ENCODE measurements around the gene SEPTIN8.
"Not testable (repeated sequence)": the region's sequence is repeated elsewhere in the genome, so short reads cannot be mapped to it uniquely, and the experiment has no call there.

Gene SEPTIN8

DNA sequence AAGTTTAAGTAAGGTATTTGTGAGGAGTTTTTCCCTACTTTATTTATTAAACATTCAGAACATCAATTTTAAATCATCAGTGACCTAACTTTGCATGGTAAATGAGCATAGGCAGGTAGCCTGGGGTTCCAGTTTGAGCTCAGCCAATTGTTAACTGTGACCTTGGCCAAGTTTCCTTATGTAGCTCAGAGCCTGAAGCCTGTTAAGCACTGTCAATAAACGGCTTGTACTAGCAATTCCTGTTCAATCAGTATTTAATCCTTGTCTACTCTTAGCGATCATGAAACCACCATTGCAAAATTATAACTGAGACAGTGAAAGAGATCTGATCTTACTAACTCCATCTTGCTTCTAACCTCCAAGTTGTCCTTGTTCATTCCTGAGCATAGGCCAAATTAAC is 31.4 kb upstream of the SEPTIN8 start:
- Histone ChIP-seq H4K20me1 (ENCODE audit: low read depth, low read length) (no peaks in the 10 kb centered on the region), H2AFZ (ENCODE audit: low read depth, low read length, severe bottlenecking) (no peak overlapping the region), H3K9me3 (ENCODE audit: insufficient read depth, low read length) (no peaks in the 10 kb centered on the region), H3K27me3 (ENCODE audit: low read length) (no peaks in the 10 kb centered on the region), H3K4me2 (ENCODE audit: low read depth, low read length, poor library complexity, severe bottlenecking) (no peak overlapping the region), H3K36me3 (ENCODE audit: low read length) (no peaks in the 10 kb centered on the region), H3K9me2 (replicated peaks; ENCODE audit: insufficient read depth, low read length) (no peaks in the 10 kb centered on the region), H3F3A (ENCODE audit: insufficient read depth) (no peaks in the 10 kb centered on the region), H3K4me3 (ENCODE audit: insufficient read depth, low read length, poor library complexity, severe bottlenecking) (no peak overlapping the region), H3K9ac (ENCODE audit: low read length) (no peak overlapping the region), H3K79me2 (ENCODE audit: insufficient read depth, low read length) (no peaks in the 10 kb centered on the region), H3K27ac (ENCODE audit: low read depth, low read length) (no peak overlapping the region)
- TF ChIP-seq EZH2phosphoT487 (conservative IDR thresholded peaks at IDR 0.05; ENCODE audit: low read length): no peak
- TF ChIP-seq CTCF (IDR thresholded peaks at IDR 0.05; ENCODE audit: insufficient read depth, low read length, poor library complexity, severe bottlenecking): no peak

- Histone ChIP-seq H3K27ac (ENCODE audit: low read depth, low read length) (no peak overlapping the region), H4K20me1 (ENCODE audit: low read depth, low read length) (no peaks in the 10 kb centered on the region), H3K36me3 (ENCODE audit: low read length) (no peaks in the 10 kb centered on the region), H3K9me2 (replicated peaks; ENCODE audit: insufficient read depth, low read length) (no peaks in the 10 kb centered on the region), H3K27me3 (ENCODE audit: low read length) (no peaks in the 10 kb centered on the region), H3K4me2 (ENCODE audit: low read depth, low read length, poor library complexity, severe bottlenecking) (no peak overlapping the region), H3K4me3 (ENCODE audit: insufficient read depth, low read length, poor library complexity, severe bottlenecking) (no peak overlapping the region), H3K9ac (ENCODE audit: low read length) (no peak overlapping the region), H3K79me2 (ENCODE audit: insufficient read depth, low read length) (no peaks in the 10 kb centered on the region), H2AFZ (ENCODE audit: low read depth, low read length, severe bottlenecking) (no peak overlapping the region), H3K9me3 (ENCODE audit: insufficient read depth, low read length) (no peaks in the 10 kb centered on the region), H3F3A (ENCODE audit: insufficient read depth) (no peaks in the 10 kb centered on the region)
- TF ChIP-seq CTCF (IDR thresholded peaks at IDR 0.05; ENCODE audit: insufficient read depth, low read length, poor library complexity, severe bottlenecking): no peak
- no peak for TF ChIP-seq EZH2phosphoT487 (conservative IDR thresholded peaks at IDR 0.05; ENCODE audit: low read length)
Observed at GRCh38 chr5:132807163-132807838, 30.3 kb upstream of the SEPTIN8 start.

GRCh38 chr5:132806804-132807162 is 29.7 kb upstream of the SEPTIN8 start:
- not testable (repeated sequence) for H3K9me3 ChIP-seq (ENCODE audit: insufficient read depth, low read length); H3K9ac ChIP-seq (ENCODE audit: low read length); H2AFZ ChIP-seq (ENCODE audit: low read depth, low read length, severe bottlenecking); H3K36me3 ChIP-seq (ENCODE audit: low read length); H3K4me3 ChIP-seq (ENCODE audit: insufficient read depth, low read length, poor library complexity, severe bottlenecking); H4K20me1 ChIP-seq (ENCODE audit: low read depth, low read length); H3K9me2 ChIP-seq (replicated peaks; ENCODE audit: insufficient read depth, low read length); H3F3A ChIP-seq (ENCODE audit: insufficient read depth); H3K79me2 ChIP-seq (ENCODE audit: insufficient read depth, low read length); H3K4me2 ChIP-seq (ENCODE audit: low read depth, low read length, poor library complexity, severe bottlenecking); H3K27me3 ChIP-seq (ENCODE audit: low read length); H3K27ac ChIP-seq (ENCODE audit: low read depth, low read length)

DNA sequence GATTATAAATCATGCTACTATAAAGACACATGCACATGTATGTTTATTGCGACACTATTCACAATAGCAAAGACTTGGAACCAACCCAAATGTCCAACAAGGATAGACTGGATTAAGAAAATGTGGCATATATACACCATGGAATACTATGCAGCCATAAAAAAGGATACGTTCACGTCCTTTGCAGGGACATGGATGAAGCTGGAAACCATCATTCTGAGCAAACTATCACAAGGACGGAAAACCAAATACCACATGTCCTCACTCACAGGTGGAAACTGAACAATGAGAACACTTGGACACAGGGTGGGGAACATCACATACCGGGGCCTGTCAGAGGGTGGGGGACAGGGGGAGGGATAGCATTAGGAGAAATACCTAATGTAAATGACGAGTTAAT is 28.8 kb upstream of the SEPTIN8 start:
- H3F3A ChIP-seq (ENCODE audit: insufficient read depth); H3K9me3 ChIP-seq (ENCODE audit: insufficient read depth, low read length); H3K36me3 ChIP-seq (ENCODE audit: low read length); H3K4me3 ChIP-seq (ENCODE audit: insufficient read depth, low read length, poor library complexity, severe bottlenecking); H3K79me2 ChIP-seq (ENCODE audit: insufficient read depth, low read length); H3K27me3 ChIP-seq (ENCODE audit: low read length); H3K4me2 ChIP-seq (ENCODE audit: low read depth, low read length, poor library complexity, severe bottlenecking); H2AFZ ChIP-seq (ENCODE audit: low read depth, low read length, severe bottlenecking); H3K9ac ChIP-seq (ENCODE audit: low read length); H4K20me1 ChIP-seq (ENCODE audit: low read depth, low read length); H3K27ac ChIP-seq (ENCODE audit: low read depth, low read length); H3K9me2 ChIP-seq (replicated peaks; ENCODE audit: insufficient read depth, low read length): not testable (repeated sequence)

DNA sequence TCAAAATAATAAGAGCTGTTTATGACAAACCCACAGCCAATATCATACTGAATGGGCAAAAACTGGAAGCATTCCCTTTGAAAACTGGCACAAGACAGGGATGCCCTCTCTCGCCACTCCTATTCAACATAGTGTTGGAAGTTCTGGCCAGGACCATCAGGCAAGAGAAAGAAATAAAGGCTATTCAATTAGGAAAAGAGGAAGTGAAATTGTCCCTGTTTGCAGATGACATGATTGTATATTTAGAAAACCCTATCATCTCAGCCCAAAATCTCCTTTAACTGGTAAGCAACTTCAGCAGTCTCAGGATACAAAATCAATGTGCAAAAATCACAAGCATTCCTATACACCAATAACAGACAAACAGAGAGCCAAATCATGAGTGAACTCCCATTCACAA is 27.2 kb upstream of the SEPTIN8 start:
- not testable (repeated sequence) for H3K9me2 ChIP-seq (replicated peaks; ENCODE audit: insufficient read depth, low read length); H3K9me3 ChIP-seq (ENCODE audit: insufficient read depth, low read length); H3K4me2 ChIP-seq (ENCODE audit: low read depth, low read length, poor library complexity, severe bottlenecking); H3K27ac ChIP-seq (ENCODE audit: low read depth, low read length); H3K9ac ChIP-seq (ENCODE audit: low read length); H4K20me1 ChIP-seq (ENCODE audit: low read depth, low read length); H3K4me3 ChIP-seq (ENCODE audit: insufficient read depth, low read length, poor library complexity, severe bottlenecking); H3F3A ChIP-seq (ENCODE audit: insufficient read depth); H3K36me3 ChIP-seq (ENCODE audit: low read length); H3K79me2 ChIP-seq (ENCODE audit: insufficient read depth, low read length); H2AFZ ChIP-seq (ENCODE audit: low read depth, low read length, severe bottlenecking); H3K27me3 ChIP-seq (ENCODE audit: low read length)

GRCh38 chr5:132802685-132803066 is 25.6 kb upstream of the SEPTIN8 start:
- not testable (repeated sequence) for H3K4me3 ChIP-seq (ENCODE audit: insufficient read depth, low read length, poor library complexity, severe bottlenecking); H3K27ac ChIP-seq (ENCODE audit: low read depth, low read length); H3K36me3 ChIP-seq (ENCODE audit: low read length); H3K9me2 ChIP-seq (replicated peaks; ENCODE audit: insufficient read depth, low read length); H4K20me1 ChIP-seq (ENCODE audit: low read depth, low read length); H3K9me3 ChIP-seq (ENCODE audit: insufficient read depth, low read length); H3K27me3 ChIP-seq (ENCODE audit: low read length); H3K79me2 ChIP-seq (ENCODE audit: insufficient read depth, low read length); H3F3A ChIP-seq (ENCODE audit: insufficient read depth); H2AFZ ChIP-seq (ENCODE audit: low read depth, low read length, severe bottlenecking); H3K9ac ChIP-seq (ENCODE audit: low read length); H3K4me2 ChIP-seq (ENCODE audit: low read depth, low read length, poor library complexity, severe bottlenecking)
